ENCODE data around the gene ETV6.

The ETV6 gene

GRCh38 chr12:11812586-11813437 lies 163.3 kb downstream of the ETV6 start:
- no peak for DNase-seq

GRCh38 chr12:11813438-11813813 lies 164.0 kb downstream of the ETV6 start:
- no peak for DNase-seq

- no peak for DNase-seq
These were observed 164.9 kb downstream of the ETV6 start for GRCh38 chr12:11814374-11814773.

GRCh38 chr12:11815397-11815796 lies 165.9 kb downstream of the ETV6 start:
- DNase-seq: no peak

- no peak for DNase-seq
These were observed 170.2 kb downstream of the ETV6 start for GRCh38 chr12:11819643-11820042.

GRCh38 chr12:11820476-11820875 lies 171.0 kb downstream of the ETV6 start:
- DNase-seq: no peak

DNA sequence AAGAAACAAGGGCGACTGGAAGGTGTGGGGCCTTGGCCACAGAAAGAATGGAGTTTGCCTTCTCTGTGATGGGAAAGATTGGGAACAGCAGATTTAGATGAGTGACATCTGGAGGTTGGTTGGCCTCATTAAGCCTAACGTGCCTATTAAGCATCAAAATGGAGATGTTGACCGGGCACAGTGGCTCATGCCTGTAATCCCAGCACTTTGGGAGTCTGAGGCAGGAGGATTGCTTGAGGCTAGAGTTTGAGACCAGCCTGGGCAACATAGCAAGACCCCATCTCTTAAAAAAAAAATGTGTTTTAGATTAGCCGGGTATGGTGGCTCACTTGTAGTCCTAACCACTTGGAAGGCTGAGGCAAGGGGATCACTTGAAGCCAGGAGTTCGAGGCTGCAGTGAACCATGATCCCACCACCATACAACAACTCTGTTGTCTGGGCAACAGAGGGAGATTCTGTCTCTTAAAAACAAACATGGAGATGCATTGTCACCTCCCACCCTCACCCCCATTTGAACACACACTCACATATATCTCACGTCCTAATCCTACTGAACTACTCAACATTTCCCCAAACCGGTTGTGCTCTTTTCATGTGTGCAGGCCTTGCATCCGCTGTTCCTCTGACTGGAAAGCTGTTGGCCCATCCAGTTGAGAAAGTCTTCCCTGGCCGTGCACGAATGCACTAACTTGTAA lies 172.1 kb downstream of the ETV6 start:
- DNase-seq: no peak

- DNase-seq: no peak
These were observed 172.8 kb downstream of the ETV6 start for GRCh38 chr12:11822081-11822834.

DNA sequence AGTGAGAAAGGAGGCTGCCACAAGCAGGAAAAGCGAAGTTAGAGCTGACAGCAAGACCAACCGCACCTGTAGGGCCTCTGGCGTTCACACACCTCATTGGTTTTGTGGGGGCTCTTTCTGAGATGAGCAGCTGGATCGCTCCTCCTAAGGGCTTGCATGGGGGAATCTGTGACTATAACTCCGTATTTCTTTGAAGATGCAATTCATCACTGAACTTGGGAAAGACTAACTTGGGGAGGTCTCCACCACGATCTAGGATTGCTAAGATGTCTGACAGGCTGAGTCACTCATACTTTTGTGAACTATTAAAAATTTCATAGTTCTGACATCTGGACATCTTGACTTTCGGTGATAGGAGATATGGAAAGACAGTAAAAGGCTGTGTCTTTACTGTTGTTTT lies 173.6 kb downstream of the ETV6 start:
- no peak for DNase-seq

DNA sequence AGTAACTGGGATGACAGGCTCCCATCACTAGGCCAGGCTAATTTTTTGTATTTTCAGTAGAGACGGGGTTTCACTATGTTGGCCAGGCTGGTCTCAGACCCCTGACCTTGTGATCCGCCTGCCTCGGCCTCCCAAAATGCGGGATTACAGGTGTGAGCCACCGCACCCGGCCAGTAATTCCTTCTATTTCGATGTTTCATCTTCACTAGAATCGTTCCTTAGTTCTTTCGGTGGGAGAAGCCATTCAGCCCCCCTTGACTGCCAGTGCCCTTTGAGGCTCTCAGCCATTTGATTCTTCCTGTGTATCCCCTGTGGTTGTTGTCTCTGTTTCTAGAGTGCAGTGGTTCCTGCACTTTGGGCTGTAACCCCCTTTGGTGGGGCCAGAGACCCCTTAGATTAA lies 174.1 kb downstream of the ETV6 start:
- no peak for DNase-seq

DNA sequence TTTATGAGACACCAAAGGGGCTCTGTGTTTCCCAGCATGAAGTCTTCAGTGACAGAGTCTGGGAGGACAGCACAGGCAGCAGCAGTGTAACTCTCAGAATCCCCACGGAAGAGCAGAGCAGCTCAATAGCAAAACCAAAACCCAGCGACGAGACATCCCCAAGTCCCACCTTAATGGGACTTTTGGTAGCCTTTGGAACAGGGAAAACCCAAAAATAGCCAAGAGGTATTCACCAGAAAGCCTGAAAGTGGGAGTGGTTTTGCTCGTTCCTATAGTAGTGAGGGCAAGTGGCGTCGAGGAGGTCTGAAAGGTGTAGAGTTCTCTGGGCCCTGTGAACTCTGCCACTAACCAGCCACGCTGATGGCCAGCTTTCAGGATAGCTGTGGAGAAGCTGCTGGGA lies 174.6 kb downstream of the ETV6 start:
- DNase-seq: no peak

DNA sequence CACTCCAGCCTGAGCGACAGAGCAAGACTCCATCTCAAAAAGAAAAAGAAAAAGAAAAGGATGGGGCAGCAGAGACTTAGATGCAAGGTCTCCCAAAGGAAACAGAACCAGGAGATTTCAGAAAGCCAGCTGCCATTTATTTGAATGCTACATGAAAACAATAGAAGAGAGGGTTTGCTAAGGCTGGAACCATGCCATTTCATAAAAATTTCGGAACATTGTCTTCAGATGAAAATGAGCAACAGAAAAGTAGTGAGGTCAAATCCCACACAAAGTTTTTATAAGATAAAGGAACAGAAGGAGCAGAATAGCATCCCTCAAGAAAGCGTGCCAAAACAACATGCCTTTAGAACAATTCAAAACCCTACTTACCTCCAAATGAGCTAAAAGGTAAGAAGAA lies 175.3 kb downstream of the ETV6 start:
- no peak for DNase-seq

DNA sequence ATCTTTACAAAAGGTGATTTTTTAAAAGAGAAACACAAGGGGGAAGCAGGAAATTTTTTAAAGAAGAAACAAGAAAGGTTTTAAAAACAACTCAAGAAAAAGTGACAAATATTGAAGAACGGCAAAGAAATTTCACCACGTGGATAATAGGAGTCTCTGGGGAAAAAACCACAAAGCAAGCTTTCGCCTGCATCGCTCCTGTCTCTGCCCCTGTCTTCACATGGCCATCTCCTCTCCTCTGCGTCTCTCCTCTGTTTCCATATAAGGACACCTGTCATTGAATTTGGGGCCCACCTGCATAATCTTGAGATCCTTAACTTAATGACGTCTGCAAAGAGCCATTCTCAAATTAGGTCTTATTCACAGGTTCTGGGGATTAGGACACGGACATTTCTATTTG lies 175.8 kb downstream of the ETV6 start:
- no peak for DNase-seq

GRCh38 chr12:11826574-11826973 lies 177.1 kb downstream of the ETV6 start:
- no peak for DNase-seq

- DNase-seq: no peak
These were observed 177.9 kb downstream of the ETV6 start for GRCh38 chr12:11827091-11828061.

DNA sequence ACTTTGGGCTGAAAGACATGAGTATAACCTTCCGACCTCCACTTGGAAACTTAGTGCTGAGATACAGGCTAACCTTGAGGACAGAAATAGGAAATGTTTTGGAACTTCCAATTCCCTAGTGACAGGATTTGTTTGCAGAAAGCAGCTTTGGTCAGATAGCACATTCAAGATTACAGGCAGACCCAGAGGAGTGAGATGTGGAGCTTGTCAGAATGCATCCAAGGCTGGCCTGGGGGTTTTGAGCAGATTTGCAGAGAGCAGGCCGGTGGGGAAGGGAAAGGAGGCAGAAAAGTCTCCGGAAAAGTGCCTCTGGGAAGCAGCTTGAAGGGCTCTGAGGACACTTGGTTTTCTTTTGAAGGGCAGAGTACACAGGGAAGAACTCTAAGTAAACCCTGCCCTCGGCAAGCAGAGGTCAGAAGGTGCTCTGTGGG lies 180.3 kb downstream of the ETV6 start:
- no peak for DNase-seq

GRCh38 chr12:11830307-11830801 lies 180.9 kb downstream of the ETV6 start:
- no peak for DNase-seq

DNA sequence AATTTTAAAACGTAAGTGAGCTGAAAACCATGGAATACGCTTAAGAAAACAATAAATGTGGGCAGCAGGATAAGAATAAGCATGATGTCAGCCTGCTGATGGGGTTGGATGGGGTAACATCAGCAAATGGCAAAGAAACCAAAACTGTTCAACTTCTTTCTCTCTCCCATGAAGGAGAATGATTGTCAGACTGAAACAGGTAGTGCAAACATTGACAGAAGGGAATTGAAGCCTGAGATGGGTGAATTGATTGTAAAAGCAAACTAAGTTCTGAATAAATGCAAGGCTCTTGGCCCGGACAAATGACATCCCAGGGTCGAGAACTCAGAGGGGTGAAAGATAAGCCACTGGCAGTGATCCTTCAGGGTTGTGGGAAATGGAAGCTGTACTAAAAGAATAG lies 182.6 kb downstream of the ETV6 start:
- DNase-seq: no peak

GRCh38 chr12:11833174-11833895 lies 183.9 kb downstream of the ETV6 start:
- no peak for DNase-seq

- DNase-seq: no peak
These were observed 184.8 kb downstream of the ETV6 start for GRCh38 chr12:11834104-11834812.

DNA sequence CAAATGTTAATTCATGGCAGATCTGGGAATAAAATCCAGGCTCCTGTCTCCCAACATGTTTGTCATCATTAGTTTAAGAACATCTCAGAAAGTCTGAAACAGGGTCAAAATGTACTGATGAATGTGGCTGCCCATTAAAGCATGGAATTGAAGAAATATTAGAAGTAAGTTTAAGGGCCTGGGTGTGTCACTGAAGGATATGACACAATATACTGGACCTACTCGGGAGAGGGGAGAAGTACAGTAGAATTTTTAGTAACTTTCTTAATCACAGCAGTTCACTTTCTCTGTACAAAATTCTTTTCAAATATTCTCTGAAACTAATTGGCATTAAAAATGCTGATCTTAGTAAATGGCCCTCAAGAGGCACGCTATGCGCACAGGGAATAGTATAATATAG lies 185.5 kb downstream of the ETV6 start:
- DNase-seq: no peak
